ENCODE results near the gene IZUMO2.

Gene IZUMO2

DNA sequence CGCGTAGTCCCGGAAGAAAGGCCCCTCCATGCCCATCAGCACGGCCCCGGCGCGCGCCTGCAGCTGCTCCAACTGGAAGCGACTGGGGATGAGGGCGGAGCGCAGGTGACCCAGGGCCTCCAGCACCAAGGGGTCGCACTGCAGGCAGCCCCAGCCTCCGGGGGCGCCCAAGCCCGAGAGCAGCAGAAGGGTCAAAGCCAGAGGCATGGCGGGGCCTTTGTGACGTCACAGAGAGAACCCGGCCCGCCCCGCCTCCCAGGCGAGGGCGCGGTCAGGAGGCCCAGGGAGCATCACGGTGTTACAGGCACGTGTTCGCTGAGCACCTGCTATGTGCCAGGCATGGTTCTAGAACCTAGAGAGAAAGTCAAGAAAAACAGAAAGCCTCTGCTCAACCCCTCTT is at the start of gene IZUMO2:
TSS of gene IZUMO2 (minus strand) at position 294 of the 400 bp plus-strand sequence. CDS start at position 207, 87 bp downstream.
- Histone ChIP-seq H3K27ac (ENCODE audit: low read depth, low read length) (no peak within 1 kb of the TSS), H3K4me1 (ENCODE audit: control insufficient read depth, insufficient read depth, low read length, unreplicated experiment) (no peaks in the 10 kb centered on the region), H3K36me3 (ENCODE audit: insufficient read depth, low read length) (no peaks in the 10 kb centered on the region), H2AFZ (ENCODE audit: low read length, unreplicated experiment) (no peak within 1 kb of the TSS), H3K4me3 (ENCODE audit: low read depth, low read length) (no peak within 1 kb of the TSS), H3K27me3 (ENCODE audit: insufficient read depth, low read length) (no peaks in the 10 kb centered on the region), H3K79me2 (ENCODE audit: control insufficient read depth, insufficient read depth, low read length, unreplicated experiment) (no peaks in the 10 kb centered on the region)

DNA sequence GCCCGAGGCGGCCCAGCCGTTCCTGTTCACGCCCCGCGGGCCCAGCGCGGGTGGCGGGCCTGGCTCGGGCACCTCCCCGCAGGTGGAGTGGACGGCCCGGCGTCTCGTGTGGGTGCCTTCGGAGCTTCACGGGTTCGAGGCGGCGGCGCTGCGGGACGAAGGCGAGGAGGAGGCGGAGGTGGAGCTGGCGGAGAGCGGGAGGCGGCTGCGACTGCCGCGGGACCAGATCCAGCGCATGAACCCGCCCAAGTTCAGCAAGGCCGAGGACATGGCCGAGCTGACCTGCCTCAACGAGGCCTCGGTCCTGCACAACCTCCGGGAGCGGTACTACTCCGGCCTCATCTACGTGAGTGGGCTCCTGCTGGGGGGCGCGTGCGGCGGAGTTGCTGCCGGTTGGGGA is 47.3 kb upstream of the IZUMO2 start:
- Histone ChIP-seq H3K27ac (ENCODE audit: low read depth, low read length) (no peak overlapping the region), H3K4me3 (ENCODE audit: low read depth, low read length) (no peak overlapping the region), H3K79me2 (ENCODE audit: control insufficient read depth, insufficient read depth, low read length, unreplicated experiment) (no peaks in the 10 kb centered on the region), H3K27me3 (ENCODE audit: insufficient read depth, low read length) (peaks cover 6% of the 10 kb centered on the region; the same call in 1 of the 2 replicates), H3K4me1 (ENCODE audit: control insufficient read depth, insufficient read depth, low read length, unreplicated experiment) (no peaks in the 10 kb centered on the region), H3K36me3 (ENCODE audit: insufficient read depth, low read length) (no peaks in the 10 kb centered on the region), H2AFZ (ENCODE audit: low read length, unreplicated experiment) (no peak overlapping the region)

DNA sequence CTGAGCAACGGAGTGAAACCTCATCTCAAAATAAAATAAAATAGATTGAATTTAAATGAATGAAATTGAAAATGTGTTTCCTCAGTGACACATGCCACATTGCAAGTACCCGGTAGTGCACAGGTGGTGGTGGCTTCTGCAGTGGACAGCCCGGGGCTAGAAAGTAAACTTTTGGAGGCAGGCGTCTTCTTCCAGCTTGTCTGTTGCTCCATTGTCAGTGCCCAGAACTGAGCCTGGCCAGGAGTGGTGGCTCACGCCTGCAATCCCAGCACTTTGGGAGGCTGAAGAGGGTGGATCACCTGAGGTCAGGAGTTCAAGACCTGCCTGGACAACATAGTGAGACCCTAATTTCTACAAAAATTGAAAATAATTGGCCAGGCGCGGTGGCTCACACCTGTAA is 46.0 kb upstream of the IZUMO2 start:
- Histone ChIP-seq H2AFZ (ENCODE audit: low read length, unreplicated experiment) (no peak overlapping the region), H3K27me3 (ENCODE audit: insufficient read depth, low read length) (peaks cover 19% of the 10 kb centered on the region; the same call in 1 of the 2 replicates), H3K4me1 (ENCODE audit: control insufficient read depth, insufficient read depth, low read length, unreplicated experiment) (no peaks in the 10 kb centered on the region), H3K79me2 (ENCODE audit: control insufficient read depth, insufficient read depth, low read length, unreplicated experiment) (no peaks in the 10 kb centered on the region), H3K36me3 (ENCODE audit: insufficient read depth, low read length) (no peaks in the 10 kb centered on the region), H3K4me3 (ENCODE audit: low read depth, low read length) (no peak overlapping the region), H3K27ac (ENCODE audit: low read depth, low read length) (no peak overlapping the region)

DNA sequence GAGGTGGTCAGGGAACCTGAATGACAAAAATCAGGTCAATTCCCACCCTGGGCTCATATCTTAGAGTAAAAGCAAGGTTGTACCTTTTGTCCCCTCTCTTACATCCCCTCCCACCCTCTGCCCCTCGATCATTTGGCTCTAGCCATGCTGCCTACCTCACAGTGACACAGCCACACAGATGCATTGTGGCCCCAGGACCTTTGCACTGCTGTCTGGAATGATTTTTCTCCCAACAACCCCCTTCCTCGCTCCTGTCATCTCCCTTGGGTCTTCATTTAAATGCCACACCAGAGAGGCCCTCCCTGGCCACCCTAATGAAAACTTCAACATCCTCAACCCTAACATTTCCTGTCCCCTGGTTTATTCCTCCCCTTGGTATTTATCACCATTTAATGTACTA is 44.6 kb upstream of the IZUMO2 start:
- no peak overlapping the region for H3K27ac ChIP-seq (ENCODE audit: low read depth, low read length)
- H3K4me1 ChIP-seq (ENCODE audit: control insufficient read depth, insufficient read depth, low read length, unreplicated experiment), result no peaks in the 10 kb centered on the region
- no peak overlapping the region for H2AFZ ChIP-seq (ENCODE audit: low read length, unreplicated experiment)
- H3K36me3 ChIP-seq (ENCODE audit: insufficient read depth, low read length), result no peaks in the 10 kb centered on the region
- no peak overlapping the region for H3K4me3 ChIP-seq (ENCODE audit: low read depth, low read length)
- H3K79me2 ChIP-seq (ENCODE audit: control insufficient read depth, insufficient read depth, low read length, unreplicated experiment), result no peaks in the 10 kb centered on the region
- H3K27me3 ChIP-seq (ENCODE audit: insufficient read depth, low read length), result peaks cover 33% of the 10 kb centered on the region; the same call in 1 of the 2 replicates

DNA sequence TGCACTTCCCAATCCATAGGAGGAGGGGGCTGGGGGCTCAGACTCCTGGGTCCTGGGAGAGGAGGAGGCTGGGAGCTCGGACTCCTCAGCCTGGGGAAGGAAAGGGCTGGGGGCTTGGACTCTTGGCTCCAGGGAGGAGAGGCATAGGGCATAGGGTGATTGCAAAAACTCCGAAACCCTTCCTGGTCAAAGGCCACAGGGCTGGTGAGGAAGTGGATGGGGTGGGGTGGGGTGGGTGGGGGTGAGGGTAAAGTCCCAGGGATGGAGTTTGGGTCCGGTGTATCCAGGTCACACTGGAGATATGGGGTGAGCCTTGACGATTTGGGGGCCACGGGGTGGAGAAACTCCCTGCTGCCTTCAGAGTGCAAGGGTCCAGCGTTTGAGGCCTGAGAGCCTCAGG is 43.1 kb upstream of the IZUMO2 start:
- Histone ChIP-seq H3K4me1 (ENCODE audit: control insufficient read depth, insufficient read depth, low read length, unreplicated experiment) (no peaks in the 10 kb centered on the region), H3K4me3 (ENCODE audit: low read depth, low read length) (no peak overlapping the region), H2AFZ (ENCODE audit: low read length, unreplicated experiment) (no peak overlapping the region), H3K27me3 (ENCODE audit: insufficient read depth, low read length) (peaks cover 45% of the 10 kb centered on the region), H3K79me2 (ENCODE audit: control insufficient read depth, insufficient read depth, low read length, unreplicated experiment) (no peaks in the 10 kb centered on the region), H3K36me3 (ENCODE audit: insufficient read depth, low read length) (no peaks in the 10 kb centered on the region), H3K27ac (ENCODE audit: low read depth, low read length) (no peak overlapping the region)

DNA sequence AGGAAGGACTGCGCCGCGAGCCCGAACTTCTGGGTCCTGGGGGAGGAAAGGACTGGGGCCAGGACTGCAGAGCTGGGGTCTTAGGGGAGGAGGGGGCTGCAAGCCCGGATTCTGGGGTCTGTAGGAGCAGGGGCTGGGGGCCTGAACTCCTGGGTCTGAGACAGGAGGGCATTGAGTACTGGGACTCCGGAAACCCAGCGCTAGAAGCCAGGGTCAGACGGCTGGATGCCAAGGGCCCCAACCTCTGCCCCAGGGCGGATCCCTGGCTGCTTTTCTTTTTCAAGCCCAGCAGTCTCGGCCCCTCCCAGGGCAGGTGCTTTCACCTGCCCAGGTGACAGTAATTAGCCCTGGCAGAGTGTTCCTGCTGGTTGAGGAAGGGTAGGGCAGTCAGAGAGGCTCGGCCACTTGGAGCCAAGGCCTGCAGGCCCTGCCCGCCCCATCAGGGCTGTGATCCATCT is 42.6 kb upstream of the IZUMO2 start:
- Histone ChIP-seq H3K27ac (ENCODE audit: low read depth, low read length) (no peak overlapping the region), H3K4me3 (ENCODE audit: low read depth, low read length) (no peak overlapping the region), H3K27me3 (ENCODE audit: insufficient read depth, low read length) (peaks cover 49% of the 10 kb centered on the region)

DNA sequence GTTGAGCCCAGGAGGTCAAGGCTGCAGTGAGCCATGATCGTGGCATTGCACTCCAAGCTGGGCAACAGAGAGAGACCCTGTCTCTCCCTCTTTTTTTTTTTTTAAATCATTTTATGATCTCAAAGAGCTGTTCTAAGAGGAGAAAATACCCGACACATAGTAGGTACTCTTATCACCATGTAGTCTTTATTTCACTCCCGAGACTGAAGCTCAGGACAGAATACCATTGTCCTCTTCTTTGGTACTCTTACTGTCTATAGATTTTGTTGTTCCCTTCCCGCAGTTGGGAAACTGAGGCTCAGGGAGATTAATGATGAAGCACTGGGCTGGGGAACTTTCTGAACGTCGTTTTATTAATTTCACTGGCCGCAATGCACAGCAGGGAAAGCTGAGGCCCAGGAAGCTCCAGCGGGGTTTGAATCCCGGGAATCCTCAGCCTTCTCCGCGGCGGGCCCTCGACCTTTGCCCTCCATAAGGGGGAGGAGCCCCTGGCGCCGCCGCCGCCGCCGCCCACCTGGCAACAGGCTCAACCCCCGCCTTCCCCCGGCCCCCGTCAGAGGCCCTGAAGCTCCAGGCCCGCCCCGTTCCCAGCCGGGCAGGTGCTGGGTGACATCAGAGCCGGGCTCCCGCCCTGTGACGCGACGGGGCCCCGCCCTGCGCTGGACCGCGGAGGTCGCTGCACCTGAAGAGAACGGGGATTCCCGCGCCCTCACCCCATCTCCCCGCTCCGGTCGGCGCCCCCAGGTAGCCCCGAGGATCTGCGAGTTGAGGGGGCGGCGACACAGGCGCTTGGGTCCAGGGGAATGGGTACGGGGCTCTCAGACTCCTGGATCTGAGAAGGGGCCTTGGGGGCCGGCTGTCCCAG is 42.0 kb upstream of the IZUMO2 start:
- Histone ChIP-seq H3K79me2 (ENCODE audit: control insufficient read depth, insufficient read depth, low read length, unreplicated experiment) (no peaks in the 10 kb centered on the region), H3K27me3 (ENCODE audit: insufficient read depth, low read length) (peaks cover 49% of the 10 kb centered on the region), H3K36me3 (ENCODE audit: insufficient read depth, low read length) (no peaks in the 10 kb centered on the region), H2AFZ (ENCODE audit: low read length, unreplicated experiment) (no peak overlapping the region), H3K4me3 (ENCODE audit: low read depth, low read length) (no peak overlapping the region), H3K27ac (ENCODE audit: low read depth, low read length) (no peak overlapping the region), H3K4me1 (ENCODE audit: control insufficient read depth, insufficient read depth, low read length, unreplicated experiment) (no peaks in the 10 kb centered on the region)

More for the DNA sequence above, 42.6 kb upstream of the IZUMO2 start:
- no peaks in the 10 kb centered on the region for H3K36me3 ChIP-seq (ENCODE audit: insufficient read depth, low read length)
- no peaks in the 10 kb centered on the region for H3K79me2 ChIP-seq (ENCODE audit: control insufficient read depth, insufficient read depth, low read length, unreplicated experiment)
- no peak overlapping the region for H2AFZ ChIP-seq (ENCODE audit: low read length, unreplicated experiment)
- no peaks in the 10 kb centered on the region for H3K4me1 ChIP-seq (ENCODE audit: control insufficient read depth, insufficient read depth, low read length, unreplicated experiment)

DNA sequence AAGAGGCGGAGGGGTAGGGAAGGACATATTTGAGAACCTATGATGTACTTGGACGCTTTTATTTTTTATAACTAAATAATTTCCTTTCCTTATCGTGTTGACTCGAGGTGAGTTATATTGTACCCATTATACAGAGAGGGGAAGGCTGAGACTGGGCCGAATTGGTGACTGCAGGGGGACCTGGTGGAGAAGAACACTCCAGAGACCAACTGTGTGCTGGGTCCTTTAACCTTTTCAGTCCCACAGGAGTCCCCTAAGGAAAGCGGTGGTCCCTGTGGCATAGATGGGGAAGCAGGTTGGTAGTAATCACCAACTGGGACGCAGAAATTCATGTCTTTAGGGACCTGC is 41.0 kb upstream of the IZUMO2 start:
- Histone ChIP-seq H3K4me1 (ENCODE audit: control insufficient read depth, insufficient read depth, low read length, unreplicated experiment) (no peaks in the 10 kb centered on the region), H3K27ac (ENCODE audit: low read depth, low read length) (no peak overlapping the region), H3K79me2 (ENCODE audit: control insufficient read depth, insufficient read depth, low read length, unreplicated experiment) (no peaks in the 10 kb centered on the region), H2AFZ (ENCODE audit: low read length, unreplicated experiment) (no peak overlapping the region), H3K27me3 (ENCODE audit: insufficient read depth, low read length) (peaks cover 52% of the 10 kb centered on the region), H3K4me3 (ENCODE audit: low read depth, low read length) (no peak overlapping the region), H3K36me3 (ENCODE audit: insufficient read depth, low read length) (no peaks in the 10 kb centered on the region)

DNA sequence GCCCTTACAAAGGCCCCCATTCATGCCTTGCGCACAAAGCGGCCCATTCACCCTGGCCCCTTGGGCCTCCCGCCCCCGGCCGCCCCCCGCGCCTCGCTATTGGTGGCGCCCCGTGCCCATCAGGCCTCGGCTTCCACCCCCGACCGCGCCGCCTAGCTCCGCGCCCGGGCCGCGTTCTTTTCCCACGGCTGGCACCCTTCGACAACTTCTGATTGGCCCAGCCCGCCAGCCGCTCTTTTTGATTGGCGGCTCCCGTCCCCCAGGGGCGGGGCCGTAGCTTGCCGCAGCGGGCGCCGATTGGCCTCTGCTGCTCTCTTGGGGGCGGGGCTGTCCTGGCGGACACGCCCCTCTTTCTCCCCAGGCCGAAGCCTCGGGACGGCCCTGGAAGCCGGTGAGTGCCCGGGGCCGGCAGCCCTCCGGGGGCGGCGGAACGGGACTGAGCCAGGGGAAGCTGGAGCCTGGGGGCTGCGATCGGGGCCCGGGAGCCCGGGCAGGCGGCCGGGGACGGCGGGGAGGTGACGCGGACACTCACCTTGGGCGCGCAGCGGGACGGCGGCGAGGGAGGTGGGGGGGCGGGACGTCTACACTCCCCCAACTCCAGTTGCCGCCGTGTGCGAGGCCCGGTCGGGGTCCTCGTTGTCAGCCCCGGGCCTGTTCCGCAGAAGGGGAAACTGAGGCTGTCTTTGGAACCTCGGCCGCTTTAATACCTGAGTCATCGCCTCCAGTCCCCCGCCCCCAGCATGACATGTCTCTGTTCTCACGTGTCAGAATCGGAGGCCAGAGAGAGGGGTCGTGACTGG is 40.4 kb upstream of the IZUMO2 start, which contains the start of gene MYH14:
TSS of gene MYH14 (plus strand) at position 342 of the 800 bp plus-strand sequence. CDS start 6,744 bp downstream, outside the sequence.
- Histone ChIP-seq H2AFZ (ENCODE audit: low read length, unreplicated experiment) (no peak within 1 kb of the TSS), H3K79me2 (ENCODE audit: control insufficient read depth, insufficient read depth, low read length, unreplicated experiment) (no peaks in the 10 kb centered on the region), H3K4me1 (ENCODE audit: control insufficient read depth, insufficient read depth, low read length, unreplicated experiment) (no peaks in the 10 kb centered on the region), H3K4me3 (ENCODE audit: low read depth, low read length) (no peak within 1 kb of the TSS), H3K36me3 (ENCODE audit: insufficient read depth, low read length) (no peaks in the 10 kb centered on the region), H3K27me3 (ENCODE audit: insufficient read depth, low read length) (peaks cover 52% of the 10 kb centered on the region), H3K27ac (ENCODE audit: low read depth, low read length) (no peak within 1 kb of the TSS)

DNA sequence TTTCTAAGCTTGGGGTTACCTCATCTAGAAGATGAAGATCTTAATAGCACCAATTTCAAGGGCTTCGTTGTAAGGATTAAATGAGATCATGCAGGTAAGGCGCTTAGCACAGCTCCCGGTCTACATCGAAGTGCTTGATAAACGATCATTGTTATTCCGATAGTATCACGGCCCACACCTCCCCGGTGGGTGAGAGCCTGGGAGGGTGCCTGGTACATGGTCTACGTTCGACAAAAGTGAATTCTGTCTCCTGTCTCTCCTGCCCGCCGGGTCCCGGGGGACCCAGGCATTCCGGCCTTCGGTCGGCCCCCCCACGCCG is 39.8 kb upstream of the IZUMO2 start:
- Histone ChIP-seq H3K4me3 (ENCODE audit: low read depth, low read length) (no peak overlapping the region), H3K36me3 (ENCODE audit: insufficient read depth, low read length) (no peaks in the 10 kb centered on the region), H3K27me3 (ENCODE audit: insufficient read depth, low read length) (peaks cover 52% of the 10 kb centered on the region), H3K4me1 (ENCODE audit: control insufficient read depth, insufficient read depth, low read length, unreplicated experiment) (no peaks in the 10 kb centered on the region), H3K27ac (ENCODE audit: low read depth, low read length) (no peak overlapping the region), H2AFZ (ENCODE audit: low read length, unreplicated experiment) (no peak overlapping the region), H3K79me2 (ENCODE audit: control insufficient read depth, insufficient read depth, low read length, unreplicated experiment) (no peaks in the 10 kb centered on the region)

All from ACC112 (cell line).